Left renal cortex interstitium (tissue), 4 donors: ENCODE data around the gene BCL7B. TPM values are rescaled to one million over a fixed set of nuclear protein-coding genes. Genes with fewer than 3 reads are reported as not detected.
A peak's percentile ranks its signal among the peaks of the same experiment; 100 is the strongest.
"Not testable (repeated sequence)": the region's sequence is repeated elsewhere in the genome, so short reads cannot be mapped to it uniquely, and the experiment has no call there.

Experiments used
- DNase-seq, 4 donors: peaks; one replicate each; pipeline ENCODE4 v3.0.0-alpha.2; 2013; ENCODE audit warnings: low read depth in 4 of 4, low spot score in 2 of 4, missing footprints in 1 of 4
- polyA plus RNA-seq, 4 donors: library from polyadenylated mRNA; unstranded; fragments of 120-200 nt; gene quantifications; one replicate each; pipeline ENCODE4 v1.2.1, GENCODE V29; 2013; ENCODE audit not compliant: insufficient read length in 4 of 4

The BCL7B gene
- polyA plus RNA-seq, 4 donors: 37.0 to 44.3 (median 40.9) TPM

DNA sequence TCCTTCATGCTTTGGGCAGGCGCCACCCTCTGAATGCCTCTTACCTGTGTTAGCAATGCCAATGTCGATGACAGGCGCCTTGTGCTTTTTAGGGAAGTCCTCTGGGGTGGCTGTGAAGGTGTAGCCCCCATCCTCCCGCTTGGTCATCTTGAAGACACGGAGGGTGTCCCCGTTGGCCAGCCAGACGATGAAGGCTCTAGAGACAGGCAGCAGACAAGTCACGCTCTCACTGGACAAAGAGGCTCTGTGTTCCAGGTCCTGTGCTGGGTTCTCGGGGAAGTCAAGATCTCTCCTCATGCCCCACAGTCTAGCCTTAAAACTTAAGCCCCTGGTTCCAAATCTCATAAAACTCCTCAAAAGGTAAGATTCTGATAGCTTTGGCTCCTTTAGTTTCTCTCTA, 15.8 kb upstream of the BCL7B start:
- no peak for DNase-seq

DNA sequence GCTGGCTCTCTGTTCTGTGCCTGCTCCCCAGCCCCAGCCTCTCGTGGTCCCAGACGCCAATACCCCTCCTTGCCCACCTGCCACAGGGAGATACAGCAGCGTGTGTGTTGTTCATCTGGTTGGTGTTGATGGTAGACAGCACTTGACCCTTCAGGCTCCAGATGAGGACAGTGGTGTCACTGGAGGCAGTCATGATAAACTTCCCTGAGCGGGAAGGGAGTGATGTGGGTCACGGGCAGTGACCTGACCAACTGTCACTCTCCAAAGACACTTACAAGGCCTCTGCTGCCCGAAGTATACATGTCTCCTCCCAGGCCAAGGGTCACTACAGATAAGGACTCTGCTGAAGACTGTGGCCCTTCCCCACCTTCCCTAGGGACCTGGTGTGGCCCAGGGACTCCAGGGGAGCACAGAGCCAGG, 15.3 kb upstream of the BCL7B start:
- no peak for DNase-seq

DNA sequence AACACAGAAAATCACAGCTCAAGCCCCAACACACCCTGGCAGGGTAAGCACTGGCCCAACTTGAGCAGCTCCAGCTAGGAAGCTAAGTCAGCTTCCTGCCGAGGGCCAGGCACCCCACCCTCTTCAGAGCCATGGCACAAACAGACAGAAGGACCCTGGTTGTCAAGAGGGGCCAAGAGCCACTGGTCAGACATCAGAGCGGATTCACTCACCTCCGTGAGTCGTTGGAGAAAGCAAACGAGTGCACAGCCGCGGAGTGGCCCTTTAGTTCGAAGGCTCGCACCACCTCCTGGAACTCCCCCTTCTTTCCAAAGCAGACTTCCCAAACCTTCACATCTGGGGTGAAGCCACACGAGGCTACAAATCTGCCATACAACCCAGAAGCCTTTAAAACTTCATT, 13.5 kb upstream of the BCL7B start:
- no peak for DNase-seq

DNA sequence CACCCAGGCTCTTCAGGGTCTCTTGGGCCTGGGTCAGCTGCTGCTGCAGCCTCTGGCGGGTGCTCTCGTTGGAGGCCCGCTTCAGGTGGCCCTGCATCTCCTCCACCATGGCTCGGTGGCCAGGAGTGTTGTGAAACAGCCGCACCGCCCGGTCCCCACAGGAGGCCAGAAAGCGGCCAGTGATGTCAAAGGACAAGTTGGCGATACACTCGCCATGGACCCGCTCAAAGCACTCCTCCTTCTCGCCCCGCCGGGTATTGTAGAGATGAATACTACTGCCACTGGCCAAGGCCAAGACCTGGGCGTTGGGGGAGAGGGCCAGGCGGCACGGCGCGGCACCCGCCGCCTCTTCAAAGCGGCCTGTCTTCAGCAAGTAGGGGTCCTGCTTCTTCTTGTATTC, 13.0 kb upstream of the BCL7B start:
- DNase-seq: no peak

GRCh38 chr7:73569042-73569608, 11.6 kb upstream of the BCL7B start:
- no peak for DNase-seq

GRCh38 chr7:73567846-73568685, 10.6 kb upstream of the BCL7B start:
- DNase-seq: no peak

DNA sequence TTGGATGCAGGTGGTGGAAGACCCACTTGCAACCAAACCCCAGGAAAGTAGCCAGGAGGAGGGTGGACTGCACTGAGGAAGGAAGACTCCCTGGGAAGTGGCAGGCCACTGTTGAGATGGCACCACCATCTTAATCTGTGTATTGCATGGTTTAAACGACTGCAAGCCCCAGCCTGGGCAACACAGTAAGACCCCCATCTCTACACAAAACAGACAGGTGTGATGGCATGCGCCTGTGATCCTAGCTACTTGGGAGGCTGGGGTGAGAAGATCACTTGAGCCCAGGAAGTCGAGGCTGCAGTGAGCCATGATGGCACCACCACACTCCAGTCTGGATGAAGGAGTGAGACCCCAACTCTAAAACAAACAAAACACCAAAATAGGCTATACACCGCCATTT, 9.7 kb upstream of the BCL7B start:
- no peak for DNase-seq

DNA sequence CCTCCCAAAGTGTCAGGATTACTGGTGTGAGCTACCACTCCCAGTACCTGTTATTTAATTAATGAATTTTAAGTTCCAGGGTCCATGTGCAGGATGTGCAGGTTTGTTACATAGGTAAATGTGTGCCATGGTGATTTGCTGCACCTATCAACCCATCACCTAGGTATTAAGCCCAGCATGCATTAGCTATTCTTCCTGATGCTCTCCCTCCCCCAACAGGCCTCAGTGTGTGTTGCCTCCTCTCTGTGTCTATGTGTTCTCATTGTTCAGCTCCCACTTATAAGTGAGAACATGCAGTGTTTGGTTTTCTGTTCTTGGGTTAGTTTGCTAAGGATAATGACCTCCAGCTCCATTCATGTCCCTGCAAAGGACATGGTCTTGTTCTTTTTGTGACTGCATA, 8.9 kb upstream of the BCL7B start:
- not testable (repeated sequence) for DNase-seq

DNA sequence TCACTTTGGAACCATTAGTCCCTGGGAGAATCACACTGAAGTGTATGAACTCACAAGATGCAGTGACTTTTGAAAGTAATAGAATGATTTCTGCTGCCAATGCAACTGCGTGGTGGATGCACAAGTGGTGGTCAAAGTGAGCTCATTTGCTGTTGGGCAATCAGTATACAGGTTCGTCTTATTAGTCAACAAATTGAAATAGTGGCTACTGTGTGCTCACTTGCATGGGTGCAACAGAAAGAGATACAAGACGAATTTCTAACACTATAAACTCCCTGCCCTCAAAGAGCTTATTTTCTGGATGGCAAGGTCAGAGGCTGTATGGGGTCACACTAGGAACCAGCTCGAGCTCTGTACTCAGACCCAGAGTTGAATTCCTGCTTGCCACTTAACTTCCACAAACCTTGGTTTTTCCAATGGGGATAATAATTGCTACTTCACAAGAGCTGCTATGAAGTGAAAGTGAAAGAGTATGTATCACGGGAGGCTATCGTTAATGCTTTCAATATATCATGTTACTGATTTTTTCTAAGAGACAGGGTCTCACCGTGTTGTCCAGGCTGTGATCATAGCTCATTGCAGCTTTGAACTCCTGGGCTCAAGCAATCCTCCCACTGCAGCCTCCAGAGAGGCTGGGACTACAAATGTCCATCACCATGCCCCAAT, 8.3 kb upstream of the BCL7B start:
- DNase-seq: no peak

DNA sequence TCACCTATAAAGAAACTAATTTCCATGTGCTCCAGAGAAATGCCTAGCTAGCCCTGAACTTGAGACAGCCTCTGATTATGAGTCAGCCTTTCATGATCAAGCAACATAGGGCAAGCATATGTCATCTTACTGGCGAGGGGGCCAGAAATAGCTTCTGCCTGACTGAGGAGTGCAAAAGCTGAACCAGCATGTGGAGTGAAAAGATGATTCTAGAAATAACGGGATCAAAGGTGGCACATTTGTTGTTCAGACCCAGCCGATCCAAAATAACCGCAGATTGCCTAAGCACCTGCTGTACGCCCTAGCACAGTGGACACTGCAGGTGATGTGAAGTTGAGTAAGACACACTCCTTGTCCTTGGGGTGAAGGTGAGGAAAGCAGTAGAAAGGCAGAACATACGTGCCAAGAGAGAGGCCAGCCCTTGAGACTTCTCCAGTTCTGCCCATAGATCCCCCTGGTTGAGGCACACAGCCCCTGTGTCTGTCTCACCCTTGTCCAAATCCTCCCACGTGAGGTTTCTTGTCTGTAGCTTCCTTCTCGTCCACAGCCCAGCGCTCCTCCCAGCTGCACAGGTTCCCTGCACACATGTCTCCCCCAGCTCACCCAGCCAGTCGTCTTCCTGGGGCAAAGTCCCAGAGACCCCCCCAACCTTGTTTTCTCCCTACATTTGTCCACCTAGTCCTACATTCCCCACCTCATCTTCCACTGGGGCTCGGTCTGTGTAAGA, 2.8 kb upstream of the BCL7B start:
- no peak for DNase-seq

GRCh38 chr7:73557108-73557396, 438 bp downstream of the BCL7B start:
- peak; percentile 37 to 81 (median 78) for DNase-seq

DNA sequence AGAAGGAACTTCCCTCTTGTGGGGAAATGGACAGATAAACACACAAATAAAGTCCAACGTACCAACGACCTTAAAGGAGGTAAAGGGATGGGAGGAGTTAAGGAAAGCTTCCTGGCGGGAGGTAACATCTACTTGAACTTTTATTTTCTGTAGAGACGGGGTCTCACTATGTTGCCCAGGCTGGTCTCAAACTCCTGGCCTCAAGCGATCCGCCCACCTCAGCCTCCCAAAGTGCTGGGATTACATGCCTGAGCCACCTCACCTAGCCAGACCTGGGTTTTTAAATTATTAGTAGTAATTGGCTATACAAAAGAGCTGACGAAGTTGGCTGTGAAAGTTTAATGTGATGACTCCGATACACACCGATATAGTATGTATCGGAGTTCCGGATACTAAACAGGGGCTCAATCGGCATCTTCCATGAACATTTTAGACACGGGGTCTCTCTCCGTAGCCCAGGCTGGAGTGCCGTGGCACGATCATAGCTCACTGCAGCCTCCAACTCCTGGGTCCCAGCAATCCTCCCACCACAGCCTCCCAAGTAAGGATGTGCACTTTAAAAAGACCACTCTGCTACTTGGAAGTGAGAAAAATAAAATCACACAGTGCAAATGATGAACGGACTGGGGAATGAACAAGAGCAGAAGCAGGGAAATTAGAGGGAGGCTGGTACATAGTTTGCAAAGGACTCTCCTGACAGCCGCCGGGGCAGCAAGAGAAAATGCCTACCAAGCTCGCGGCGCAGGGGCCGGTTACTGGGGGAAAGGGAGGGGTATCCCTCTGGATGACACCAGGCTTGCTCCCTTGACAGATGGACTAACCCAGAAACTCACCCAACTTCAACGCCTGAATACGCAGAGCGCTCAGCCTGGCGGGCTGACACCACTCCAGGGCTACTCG, 1.0 kb downstream of the BCL7B start:
- no peak for DNase-seq

GRCh38 chr7:73555411-73555982, 2.0 kb downstream of the BCL7B start:
- DNase-seq: no peak

DNA sequence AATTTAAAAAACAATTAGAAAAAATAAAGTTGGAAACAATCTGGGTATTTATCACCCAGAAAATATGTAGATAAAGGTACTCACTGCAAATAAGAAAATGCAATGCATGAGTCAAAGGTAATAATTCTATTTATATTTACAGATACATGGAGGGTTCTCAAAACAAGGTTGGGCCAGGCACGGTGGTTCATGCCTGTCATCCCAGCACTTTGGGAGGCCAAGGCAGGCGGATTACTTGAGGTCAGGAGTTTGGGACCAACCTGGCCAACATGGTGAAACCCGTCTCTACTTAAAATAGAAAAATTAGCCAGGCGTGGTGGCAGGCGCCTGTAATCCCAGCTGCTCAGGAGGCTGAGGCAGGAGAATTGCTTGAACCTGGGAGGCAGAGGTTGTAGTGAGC, 7.4 kb downstream of the BCL7B start:
- DNase-seq: not testable (repeated sequence)

DNA sequence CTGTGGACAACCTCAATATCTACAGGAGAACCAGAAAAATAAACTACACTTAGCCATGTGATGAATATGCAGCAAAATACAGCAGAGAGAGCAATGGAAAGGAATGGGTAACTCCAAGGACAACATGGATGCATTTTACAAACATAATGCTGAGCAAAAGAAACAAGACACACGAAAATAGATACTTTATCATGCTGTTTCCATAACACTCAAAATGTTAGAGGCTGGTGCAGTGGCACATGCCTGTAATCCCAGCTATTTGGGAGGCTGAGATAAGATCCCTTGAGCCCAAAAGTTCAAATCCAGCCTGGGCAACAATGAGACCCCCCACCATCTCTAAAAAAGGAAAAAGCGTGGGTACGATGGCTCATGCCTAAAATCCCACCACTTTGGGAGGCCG, 8.3 kb downstream of the BCL7B start:
- no peak for DNase-seq

DNA sequence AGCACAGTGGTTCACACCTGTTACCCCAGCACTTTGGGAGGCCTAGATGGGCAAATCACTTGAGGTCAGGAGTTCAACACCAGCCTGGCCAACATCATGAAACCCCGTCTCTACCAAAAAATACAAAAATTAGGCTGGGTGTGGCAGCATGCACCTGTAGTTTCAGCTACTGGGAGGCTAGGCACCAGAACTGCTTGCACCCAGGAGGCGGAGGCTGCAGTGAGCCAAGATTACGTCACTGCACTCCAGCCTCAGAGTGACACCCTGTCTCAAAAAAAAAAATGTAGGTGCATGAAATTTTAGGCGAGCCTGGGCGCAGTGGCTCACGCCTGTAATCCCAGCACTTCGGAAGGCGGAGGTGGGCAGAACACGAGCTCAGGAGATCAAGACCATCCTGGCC, 9.6 kb downstream of the BCL7B start:
- no peak for DNase-seq

GRCh38 chr7:73544678-73545077, 12.8 kb downstream of the BCL7B start:
- no peak for DNase-seq

DNA sequence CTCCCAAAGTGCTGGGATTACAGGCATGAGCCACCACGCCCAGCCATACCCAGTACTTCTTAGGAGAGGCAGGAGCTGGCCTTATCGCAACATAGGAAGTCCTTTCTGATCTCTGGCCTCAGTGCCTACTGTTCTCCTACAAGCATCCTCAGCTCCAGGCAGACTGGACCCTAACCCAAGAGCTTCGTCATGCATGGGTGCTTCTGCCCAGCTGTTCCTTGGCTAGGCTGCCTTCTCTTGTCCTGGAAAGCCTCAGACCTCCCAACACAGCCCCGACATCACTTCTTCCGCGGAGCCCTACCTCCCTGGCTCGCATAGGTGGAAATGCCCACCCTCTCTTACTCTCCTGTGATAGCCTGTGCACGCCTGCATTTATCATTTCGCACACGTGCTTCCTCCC, 15.8 kb downstream of the BCL7B start:
- no peak for DNase-seq

DNA sequence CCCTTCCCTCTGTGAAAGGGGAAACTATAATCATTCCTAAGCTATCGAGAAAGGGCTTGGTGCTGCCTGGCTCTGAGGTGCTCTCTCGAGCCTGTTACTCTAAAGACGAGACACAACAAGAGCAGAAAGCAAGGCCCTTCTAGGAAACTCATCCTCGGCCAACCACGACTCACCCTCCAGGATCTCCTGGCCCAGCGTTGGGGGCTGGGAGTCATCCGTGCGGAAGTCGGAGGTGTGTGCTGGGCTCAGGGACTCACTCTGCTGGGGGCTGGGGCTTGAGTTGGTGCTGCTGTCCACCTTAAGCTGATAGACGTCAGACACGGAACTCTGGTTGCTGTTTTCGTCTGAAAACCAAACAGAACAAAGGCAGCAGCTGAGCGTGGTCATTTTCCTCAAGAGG, 17.8 kb downstream of the BCL7B start:
- no peak for DNase-seq

- DNase-seq: not testable (repeated sequence)
These were observed 19.0 kb downstream of the BCL7B start for GRCh38 chr7:73538510-73538909.
